Lung (tissue), 12 donors: Measurements from ENCODE around the gene RPRD1A. TPM values are rescaled to one million over a fixed set of nuclear protein-coding genes. Genes with fewer than 3 reads are reported as not detected.
A peak's percentile ranks its signal among the peaks of the same experiment; 100 is the strongest.
"Not testable (repeated sequence)": the region's sequence is repeated elsewhere in the genome, so short reads cannot be mapped to it uniquely, and the experiment has no call there.

Source experiments
- ATAC-seq: fragments of 200-7000 bp; cut with Tn5 transposase; one replicate; pipeline ENCODE4 v1.9.1; 2020; ENCODE audit warnings: moderate number of reproducible peaks; ENCODE audit not compliant: insufficient read depth, low FRiP score
- DNase-seq, 3 donors: peaks; one replicate each; pipeline ENCODE4 v3.0.0-alpha.2; 2013 to 2017
- H3K27ac ChIP-seq, 2 donors: one replicate each; pipeline ENCODE4 v1.5.1; 2013; ENCODE audit warnings: mild to moderate bottlenecking in 2 of 2, moderate library complexity in 2 of 2, control low read depth in 1 of 2, inconsistent platforms in 1 of 2, low read depth in 1 of 2, low read length in 1 of 2
- H3K27me3 ChIP-seq, 3 donors: one replicate each; pipeline ENCODE4 v1.5.1; 2013; ENCODE audit warnings: low read length in 2 of 3; ENCODE audit not compliant: control insufficient read depth in 3 of 3, insufficient read depth in 3 of 3
- H3K36me3 ChIP-seq, 4 donors: one replicate each; pipeline ENCODE4 v1.5.1; 2013; ENCODE audit warnings: low read length in 4 of 4, mild to moderate bottlenecking in 1 of 4, moderate library complexity in 1 of 4; ENCODE audit not compliant: control insufficient read depth in 4 of 4, insufficient read depth in 4 of 4
- H3K4me1 ChIP-seq, 5 donors: one replicate each; pipeline ENCODE4 v1.5.1; 2013; ENCODE audit warnings: low read length in 5 of 5, mild to moderate bottlenecking in 2 of 5, moderate library complexity in 1 of 5; ENCODE audit not compliant: control insufficient read depth in 5 of 5, insufficient read depth in 5 of 5
- H3K4me3 ChIP-seq: one replicate; pipeline ENCODE4 v1.5.1; 2013; ENCODE audit warnings: mild to moderate bottlenecking, control low read depth, moderate library complexity
- H3K9ac ChIP-seq, 2 donors: one replicate each; pipeline ENCODE4 v1.5.1; 2013; ENCODE audit warnings: low read length in 2 of 2, control low read depth in 1 of 2; ENCODE audit not compliant: insufficient read depth in 1 of 2
- H3K9me3 ChIP-seq, 4 donors: one replicate each; pipeline ENCODE4 v1.5.1; 2013; ENCODE audit warnings: low read length in 3 of 4, mild to moderate bottlenecking in 1 of 4, moderate library complexity in 1 of 4; ENCODE audit not compliant: control insufficient read depth in 4 of 4, insufficient read depth in 3 of 4
- CTCF ChIP-seq: IDR thresholded peaks from 2 replicates; pipeline ENCODE4 v1.5.1; 2012; ENCODE audit warnings: mild to moderate bottlenecking; ENCODE audit errors: control extremely low read depth, extremely low read depth
- WGBS, 2 donors: extraction: QIAGEN DNeasy Blood & Tissue Kit; methylation state at CpG; one replicate each; pipeline ENCODE4 v1.1.7; 2013; 5-methylcytosine and 5-hydroxymethylcytosine counted together
- polyA plus RNA-seq, 2 donors: library from polyadenylated mRNA; stranded (reverse); fragments of 200-250 nt; gene quantifications; one replicate each; pipeline ENCODE4 v1.2.1, GENCODE V29; 2013
- total RNA-seq, 2 donors: library from RNA; depleted of rRNA in 1 of 2; stranded (reverse); fragments of >200 nt in 1 of 2; gene quantifications; one replicate each; pipeline ENCODE4 v1.2.1, GENCODE V29; 2014 to 2021
- donor health status: control.
- donor health status: control.
- donor health status: Bipolar disorder and iron deficiency.
- donor health status: healthy.
- donor health status: DM: yes; HTN: yes; CAD: no.

The RPRD1A gene
- total and polyA plus RNA-seq, 4 donors: 21.3 to 61.3 (median 30.5) TPM

- no peak for TF ChIP-seq CTCF
Measured at GRCh38 chr18:36031903-36032302, 35.5 kb downstream of the RPRD1A start.

GRCh38 chr18:36031407-36031806 is 36.0 kb downstream of the RPRD1A start:
- Histone ChIP-seq H3K4me1 (peaks cover 0 to 12% (median 0%) of the 10 kb centered on the region in 5 donors), H3K4me3 (no peak overlapping the region), H3K9me3 (no peaks in the 10 kb centered on the region), H3K27me3 (no peaks in the 10 kb centered on the region), H3K27ac (no peak overlapping the region), H3K36me3 (peaks cover 1 to 4% (median 2%) of the 10 kb centered on the region in 4 donors), H3K9ac (no peak overlapping the region)
- WGBS, 2 donors: 79 to 83% methylated on average over 2 of the region's 2 CpGs
- ATAC-seq: no peak
- DNase-seq: no peak
- TF ChIP-seq CTCF: no peak

More at GRCh38 chr18:36031903-36032302, 35.5 kb downstream of the RPRD1A start:
- ATAC-seq (no peak), DNase-seq (no peak)
- Histone ChIP-seq H3K9me3 (no peaks in the 10 kb centered on the region), H3K4me3 (no peak overlapping the region), H3K36me3 (peaks cover 0 to 4% (median 1%) of the 10 kb centered on the region in 4 donors), H3K27me3 (no peaks in the 10 kb centered on the region), H3K27ac (no peak overlapping the region), H3K9ac (no peak overlapping the region), H3K4me1 (peaks cover 0 to 12% (median 0%) of the 10 kb centered on the region in 5 donors)
- 95 to 97% methylated on average over 2 of the region's 2 CpGs for WGBS, 2 donors

DNA sequence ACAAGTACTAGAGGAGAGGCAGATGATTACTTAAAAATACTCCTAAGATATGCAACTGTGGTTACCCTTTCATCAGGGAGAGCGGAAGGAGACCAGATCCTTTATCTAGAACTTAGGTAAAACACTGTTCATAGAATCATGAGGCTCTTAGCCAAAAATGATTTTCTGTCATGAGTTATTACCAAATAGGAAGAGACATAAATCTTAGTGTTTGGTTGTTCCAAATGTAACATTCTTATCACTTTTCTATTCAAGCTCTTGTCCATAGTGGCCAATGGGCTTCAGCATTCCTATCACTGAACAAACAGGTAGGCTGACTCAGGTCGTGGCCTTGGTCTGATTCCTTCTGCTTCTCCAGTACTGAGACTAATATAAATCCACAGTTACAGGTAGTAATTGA is 38.5 kb downstream of the RPRD1A start:
- Histone ChIP-seq H3K36me3 (peaks cover 1 to 5% (median 3%) of the 10 kb centered on the region in 4 donors), H3K27ac (no peak overlapping the region), H3K4me3 (no peak overlapping the region), H3K27me3 (no peaks in the 10 kb centered on the region), H3K4me1 (peaks cover 0 to 11% (median 5%) of the 10 kb centered on the region in 5 donors), H3K9me3 (no peaks in the 10 kb centered on the region), H3K9ac (no peak overlapping the region)
- DNase-seq (no peak), ATAC-seq (no peak)
- 79 to 92% methylated on average over 2 of the region's 2 CpGs for WGBS, 2 donors
- TF ChIP-seq CTCF: no peak

DNA sequence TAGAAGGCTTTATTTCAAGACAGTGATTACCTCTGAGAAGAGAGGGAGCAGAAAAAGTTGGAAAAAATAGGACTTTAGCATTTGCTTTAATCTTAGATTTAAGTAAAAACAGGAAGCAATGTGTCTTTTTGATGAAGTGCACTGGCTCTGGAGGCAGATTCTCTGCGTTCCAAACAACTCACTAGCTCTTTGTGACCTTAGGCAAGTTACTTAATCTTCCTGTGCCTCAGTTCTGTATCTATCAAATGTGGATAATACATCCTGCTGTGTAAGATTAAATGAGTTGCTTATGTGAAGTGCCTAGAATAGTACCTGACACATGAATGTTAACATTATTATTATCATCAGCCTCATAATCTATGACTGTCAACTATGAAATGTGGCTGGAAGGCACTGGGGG is 42.3 kb downstream of the RPRD1A start:
- peaks cover 0 to 11% (median 4%) of the 10 kb centered on the region in 5 donors for H3K4me1 ChIP-seq
- no peak overlapping the region for H3K9ac ChIP-seq
- no peaks in the 10 kb centered on the region for H3K9me3 ChIP-seq
- DNase-seq (peak in 2 of 3 donors; percentile 10 to 55), ATAC-seq (peak; percentile 22)
- no peak overlapping the region for H3K4me3 ChIP-seq
- TF ChIP-seq CTCF: no peak
- H3K36me3 ChIP-seq: peaks cover 1 to 7% (median 4%) of the 10 kb centered on the region in 4 donors
- H3K27ac ChIP-seq: no peak overlapping the region
- no peaks in the 10 kb centered on the region for H3K27me3 ChIP-seq
- WGBS, 2 donors: 28 to 51% methylated on average over 1 of the region's 1 CpG

DNA sequence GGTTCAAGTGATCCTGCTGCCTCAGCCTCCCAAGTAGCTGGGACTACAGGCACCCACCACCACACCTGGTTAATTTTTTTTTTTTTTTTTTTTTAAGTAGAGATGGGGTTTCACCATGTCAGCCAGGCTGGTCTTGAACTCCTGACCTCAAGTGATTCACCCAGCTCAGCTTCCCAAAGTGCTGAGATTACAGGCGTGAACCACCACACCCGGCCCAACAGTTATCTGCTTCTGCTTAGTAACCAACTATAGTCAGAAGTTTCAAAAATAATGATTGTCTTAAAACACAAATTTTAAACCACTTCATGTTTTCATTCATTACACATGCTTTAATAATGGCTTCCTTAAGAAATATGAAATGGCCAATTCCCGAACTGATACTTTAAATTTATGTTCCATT is 43.1 kb downstream of the RPRD1A start:
- ATAC-seq, DNase-seq: not testable (repeated sequence)
- WGBS, 2 donors: 93 to 98% methylated on average over 3 of the region's 3 CpGs

More for the DNA sequence above, 43.1 kb downstream of the RPRD1A start:
- not testable (repeated sequence) for H3K27ac ChIP-seq, H3K9me3 ChIP-seq, H3K27me3 ChIP-seq, H3K4me3 ChIP-seq, H3K9ac ChIP-seq, H3K36me3 ChIP-seq
- H3K4me1 ChIP-seq: peaks cover 0 to 11% (median 3%) of the 10 kb centered on the region in 5 donors
